Esophagus squamous epithelium (tissue), 5 donors: ENCODE measurements around the gene ALMS1. TPM values are rescaled to one million over a fixed set of nuclear protein-coding genes. Genes with fewer than 3 reads are reported as not detected.
"Not testable (repeated sequence)": the region's sequence is repeated elsewhere in the genome, so short reads cannot be mapped to it uniquely, and the experiment has no call there.

ENCODE experiments used
- DNase-seq: peaks from one replicate; lab custom pipeline; 2025; lab: John Stamatoyannopoulos, UW
- H3K27ac ChIP-seq, 4 donors: fragments of 200-600 bp; sonication (generic); one replicate each; pipeline ENCODE4 v1.5.1; 2016 to 2019; ENCODE audit warnings: mild to moderate bottlenecking in 1 of 4
- H3K27me3 ChIP-seq, 4 donors: fragments of 200-600 bp; sonication (generic); 1 replicate in 3 of 4; 2 replicates in 1 of 4; pipeline versions ENCODE4 v1.5.1 to v1.6.0; 2017 to 2021; ENCODE audit warnings: antibody characterized with exemption in 1 of 4
- H3K36me3 ChIP-seq, 3 donors: fragments of 200-600 bp; sonication (generic); one replicate each; pipeline ENCODE4 v1.5.1; 2016 to 2019
- H3K4me1 ChIP-seq, 3 donors: fragments of 200-600 bp; sonication (generic); one replicate each; pipeline ENCODE4 v1.5.1; 2017 to 2019
- H3K4me3 ChIP-seq, 4 donors: fragments of 200-600 bp; sonication (generic); 1 replicate in 3 of 4; 2 replicates in 1 of 4; pipeline ENCODE4 v1.5.1; 2016 to 2019; ENCODE audit warnings: mild to moderate bottlenecking in 2 of 4, moderate library complexity in 1 of 4
- H3K9me3 ChIP-seq, 3 donors: fragments of 200-600 bp; sonication (generic); one replicate each; pipeline ENCODE4 v1.5.1; 2016 to 2019
- CTCF ChIP-seq, 6 experiments: fragments of 450-650 bp in 4 of 6; fragments of 200-600 bp in 2 of 6; sonication (generic) in 2 of 6; IDR thresholded peaks; one replicate each; pipeline ENCODE4 v1.5.1; 2016 to 2019; ENCODE audit warnings: antibody characterized with exemption in 6 of 6, mild to moderate bottlenecking in 4 of 6, moderate library complexity in 4 of 6
- POLR2A ChIP-seq, 4 donors: fragments of 450-650 bp; IDR thresholded peaks; one replicate each; pipeline ENCODE4 v1.6.1; 2017; ENCODE audit warnings: antibody characterized with exemption in 4 of 4, mild to moderate bottlenecking in 4 of 4, moderate library complexity in 3 of 4
- WGBS, 2 donors: methylation state at CpG; one replicate each; pipeline ENCODE4 v1.1.5; 2018; 5-methylcytosine and 5-hydroxymethylcytosine counted together
- intact Hi-C: fragments of 100-400 bp; cut with DNase I; formaldehyde crosslinking; loops from one replicate; pipeline ENCODE4 v1.15.0; 2022
- total RNA-seq, 4 donors: library from RNA; depleted of rRNA; stranded (reverse); fragments of >200 nt; gene quantifications; one replicate each; pipeline ENCODE4 v1.1.0, GENCODE V29; 2016
- donor health status: DM: yes; HTN: yes; CAD: no.

Gene ALMS1
- total RNA-seq, 4 donors from 2014 or later, result 8.4 to 21.4 (median 9.5) TPM

GRCh38 chr2:73532381-73532780 is 146.7 kb downstream of the ALMS1 start:
- H3K4me3 ChIP-seq, result no peak overlapping the region
- WGBS, 2 donors, result 100% methylated on average over 1 of the region's 1 CpG; no CpG with 5 or more reads in 1 of the 2 donors
- peaks cover 0 to 11% (median 9%) of the 10 kb centered on the region in 3 donors for H3K9me3 ChIP-seq
- TF ChIP-seq CTCF (IDR thresholded peaks at IDR 0.05), result no peak
- TF ChIP-seq POLR2A (IDR thresholded peaks at IDR 0.05), result no peak
- peaks cover 0 to 68% (median 4%) of the 10 kb centered on the region in 3 donors for H3K36me3 ChIP-seq
- H3K27me3 ChIP-seq, result no peaks in the 10 kb centered on the region
- intact Hi-C loops, result no loop called here
- no peak for DNase-seq
- no peaks in the 10 kb centered on the region for H3K4me1 ChIP-seq
- no peak overlapping the region for H3K27ac ChIP-seq

GRCh38 chr2:73536133-73536840 is 150.7 kb downstream of the ALMS1 start:
- 94 to 96% methylated on average over 6 of the region's 6 CpGs for WGBS, 2 donors
- no peak overlapping the region for H3K4me3 ChIP-seq
- TF ChIP-seq POLR2A (IDR thresholded peaks at IDR 0.05) (no peak), CTCF (IDR thresholded peaks at IDR 0.05) (no peak)
- peaks cover 0 to 11% (median 9%) of the 10 kb centered on the region in 3 donors for H3K9me3 ChIP-seq
- DNase-seq, result no peak
- peaks cover 0 to 64% (median 4%) of the 10 kb centered on the region in 3 donors for H3K36me3 ChIP-seq
- no peaks in the 10 kb centered on the region for H3K27me3 ChIP-seq
- intact Hi-C loops, result no loop called here
- no peak overlapping the region for H3K27ac ChIP-seq
- no peaks in the 10 kb centered on the region for H3K4me1 ChIP-seq

- H3K27ac ChIP-seq, H3K4me3 ChIP-seq, H3K27me3 ChIP-seq, DNase-seq, H3K9me3 ChIP-seq, intact Hi-C loops, H3K4me1 ChIP-seq: not testable (repeated sequence)
- peaks cover 0 to 35% (median 0%) of the 10 kb centered on the region in 3 donors for H3K36me3 ChIP-seq
- 80 to 82% methylated on average over 5 of the region's 5 CpGs for WGBS, 2 donors
Measured at GRCh38 chr2:73560875-73561274, 175.2 kb downstream of the ALMS1 start.

- intact Hi-C loops, result no loop called here
- H3K27ac ChIP-seq, result no peak overlapping the region
- H3K4me1 ChIP-seq, result no peaks in the 10 kb centered on the region
- no peak for DNase-seq
- H3K36me3 ChIP-seq, result peaks cover 0 to 35% (median 0%) of the 10 kb centered on the region in 3 donors
- no peak for TF ChIP-seq CTCF (IDR thresholded peaks at IDR 0.05)
- no peak for TF ChIP-seq POLR2A (IDR thresholded peaks at IDR 0.05)
- no peaks in the 10 kb centered on the region for H3K27me3 ChIP-seq
- no peaks in the 10 kb centered on the region for H3K9me3 ChIP-seq
- no peak overlapping the region for H3K4me3 ChIP-seq
Measured at GRCh38 chr2:73561422-73561821, 175.8 kb downstream of the ALMS1 start.

- H3K36me3 ChIP-seq, result peaks cover 0 to 8% (median 0%) of the 10 kb centered on the region in 3 donors
- no peak overlapping the region for H3K27ac ChIP-seq
- no peaks in the 10 kb centered on the region for H3K4me1 ChIP-seq
- intact Hi-C loops, result no loop called here
- no peak for DNase-seq
- 86 to 87% methylated on average over 1 of the region's 1 CpG for WGBS, 2 donors
- no peaks in the 10 kb centered on the region for H3K9me3 ChIP-seq
- no peaks in the 10 kb centered on the region for H3K27me3 ChIP-seq
- no peak overlapping the region for H3K4me3 ChIP-seq
- TF ChIP-seq POLR2A (IDR thresholded peaks at IDR 0.05) (no peak), CTCF (IDR thresholded peaks at IDR 0.05) (no peak)
Measured at GRCh38 chr2:73564986-73565385, 179.3 kb downstream of the ALMS1 start.
